OCI-LY7 (cell line): ENCODE data around the gene CLP1.

Experiments
- EZH2phosphoT487 ChIP-seq: fragments of 200-600 bp; sonication (generic); IDR thresholded peaks from 2 replicates; pipeline ENCODE4 v1.6.1; 2018; ENCODE audit warnings: low read depth, borderline replicate concordance, mild to moderate bottlenecking, mixed run types, antibody characterized with exemption, low read length, moderate library complexity, mixed read lengths
- TF ChIP-seq, protein P1 (sequence below): fragments of 200-600 bp; sonication (generic); conservative IDR thresholded peaks from 2 replicates; pipeline ENCODE4 v1.5.1; 2014; ENCODE audit warnings: mild to moderate bottlenecking, antibody characterized with exemption, low read length, moderate library complexity, mixed read lengths

DNA sequence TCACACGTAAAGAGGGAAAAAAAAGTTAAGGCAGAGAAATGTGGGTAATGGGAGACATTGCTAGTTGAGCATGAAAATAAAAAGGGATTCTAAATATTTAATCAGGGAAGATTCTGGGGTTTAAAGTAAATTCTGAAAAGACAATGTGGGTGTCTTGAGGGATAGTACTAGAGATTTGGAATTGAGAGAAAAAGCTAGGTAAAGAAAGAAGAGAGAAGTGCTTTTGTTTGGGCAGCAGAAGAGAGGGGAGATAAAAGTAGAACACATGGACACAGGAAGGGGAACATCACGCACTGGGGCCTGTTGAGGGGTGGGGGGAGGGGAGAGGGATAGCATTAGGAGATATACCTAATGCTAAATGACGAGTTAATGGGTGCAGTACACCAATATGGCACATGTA lies 4.4 kb upstream of the CLP1 start:
- TF ChIP-seq, protein P1, sequence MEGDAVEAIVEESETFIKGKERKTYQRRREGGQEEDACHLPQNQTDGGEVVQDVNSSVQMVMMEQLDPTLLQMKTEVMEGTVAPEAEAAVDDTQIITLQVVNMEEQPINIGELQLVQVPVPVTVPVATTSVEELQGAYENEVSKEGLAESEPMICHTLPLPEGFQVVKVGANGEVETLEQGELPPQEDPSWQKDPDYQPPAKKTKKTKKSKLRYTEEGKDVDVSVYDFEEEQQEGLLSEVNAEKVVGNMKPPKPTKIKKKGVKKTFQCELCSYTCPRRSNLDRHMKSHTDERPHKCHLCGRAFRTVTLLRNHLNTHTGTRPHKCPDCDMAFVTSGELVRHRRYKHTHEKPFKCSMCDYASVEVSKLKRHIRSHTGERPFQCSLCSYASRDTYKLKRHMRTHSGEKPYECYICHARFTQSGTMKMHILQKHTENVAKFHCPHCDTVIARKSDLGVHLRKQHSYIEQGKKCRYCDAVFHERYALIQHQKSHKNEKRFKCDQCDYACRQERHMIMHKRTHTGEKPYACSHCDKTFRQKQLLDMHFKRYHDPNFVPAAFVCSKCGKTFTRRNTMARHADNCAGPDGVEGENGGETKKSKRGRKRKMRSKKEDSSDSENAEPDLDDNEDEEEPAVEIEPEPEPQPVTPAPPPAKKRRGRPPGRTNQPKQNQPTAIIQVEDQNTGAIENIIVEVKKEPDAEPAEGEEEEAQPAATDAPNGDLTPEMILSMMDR, result no peak
- TF ChIP-seq EZH2phosphoT487, result no peak
